HFFc6 (cell line): ENCODE measurements around the gene SEC11C. TPM values are rescaled to one million over a fixed set of nuclear protein-coding genes. Genes with fewer than 3 reads are reported as not detected.
A peak's percentile ranks its signal among the peaks of the same experiment; 100 is the strongest.

Source experiments
- DNase-seq: peaks from one replicate; pipeline ENCODE4 v3.0.0-alpha.2; 2018
- H3K27ac Mint-ChIP-seq: 2 replicates; pipeline ENCODE4 v1.8.0; 2020; ENCODE audit warnings: mild to moderate bottlenecking, mixed read lengths
- H3K27me3 Mint-ChIP-seq: 2 replicates; pipeline ENCODE4 v1.8.0; 2021; ENCODE audit warnings: mild to moderate bottlenecking, moderate library complexity, mixed read lengths; ENCODE audit not compliant: insufficient read depth
- H3K36me3 Mint-ChIP-seq: 2 replicates; pipeline ENCODE4 v1.8.0; 2021; ENCODE audit warnings: low read depth, mixed read lengths
- H3K4me1 Mint-ChIP-seq: 2 replicates; pipeline ENCODE4 v1.8.0; 2020; ENCODE audit warnings: low read depth, mixed read lengths
- H3K4me3 Mint-ChIP-seq: 2 replicates; pipeline ENCODE4 v1.8.0; 2020; ENCODE audit warnings: mild to moderate bottlenecking, moderate library complexity, mixed read lengths
- H3K9me3 Mint-ChIP-seq: 2 replicates; pipeline ENCODE4 v1.8.0; 2020; ENCODE audit warnings: mild to moderate bottlenecking, mixed read lengths
- CTCF ChIP-seq: fragments of 200-600 bp; sonication (generic); IDR thresholded peaks from 2 replicates; pipeline ENCODE4 v1.5.0; 2021; ENCODE audit warnings: antibody characterized with exemption, mild to moderate bottlenecking
- total RNA-seq, 6 experiments: library from RNA; stranded (reverse); fragmentation: NEBNext Ultra II Directional; extraction: Animal tissue kit (Norgen Biotek cat#: 25700); gene quantifications; 2 replicates in 1 of 6; 3 replicates in 5 of 6; pipeline ENCODE4 v1.2.3, GENCODE V29; 2021

SEC11C gene
- total RNA-seq, 6 experiments from 2014 or later, result 39.5 to 59.8 (median 50.8) TPM

- H3K36me3 Mint-ChIP-seq, result no peaks in the 10 kb centered on the region
- no peaks in the 10 kb centered on the region for H3K9me3 Mint-ChIP-seq
- H3K27me3 Mint-ChIP-seq, result peaks cover 35% of the 10 kb centered on the region
- H3K27ac Mint-ChIP-seq, result no peak overlapping the region
- no peak for DNase-seq
- TF ChIP-seq CTCF, result no peak
- no peak overlapping the region for H3K4me3 Mint-ChIP-seq
- peaks cover 5% of the 10 kb centered on the region; the same call in 1 of the 2 replicates for H3K4me1 Mint-ChIP-seq
These were observed 58.0 kb downstream of the SEC11C start for GRCh38 chr18:59197636-59198035.

GRCh38 chr18:59198215-59198614 is 58.5 kb downstream of the SEC11C start:
- Mint-ChIP-seq H3K9me3 (no peaks in the 10 kb centered on the region), H3K4me3 (no peak overlapping the region), H3K4me1 (peaks cover 5% of the 10 kb centered on the region; the same call in 1 of the 2 replicates), H3K36me3 (no peaks in the 10 kb centered on the region), H3K27me3 (peaks cover 35% of the 10 kb centered on the region), H3K27ac (no peak overlapping the region)
- TF ChIP-seq CTCF, result no peak
- no peak for DNase-seq

GRCh38 chr18:59200787-59201186 is 61.1 kb downstream of the SEC11C start:
- peak; percentile 69 for TF ChIP-seq CTCF
- Mint-ChIP-seq H3K9me3 (no peaks in the 10 kb centered on the region), H3K4me1 (peaks cover 5% of the 10 kb centered on the region; the same call in 1 of the 2 replicates), H3K36me3 (no peaks in the 10 kb centered on the region), H3K27ac (no peak overlapping the region), H3K27me3 (peaks cover 32% of the 10 kb centered on the region), H3K4me3 (no peak overlapping the region)
- DNase-seq, result peak; percentile 32

DNA sequence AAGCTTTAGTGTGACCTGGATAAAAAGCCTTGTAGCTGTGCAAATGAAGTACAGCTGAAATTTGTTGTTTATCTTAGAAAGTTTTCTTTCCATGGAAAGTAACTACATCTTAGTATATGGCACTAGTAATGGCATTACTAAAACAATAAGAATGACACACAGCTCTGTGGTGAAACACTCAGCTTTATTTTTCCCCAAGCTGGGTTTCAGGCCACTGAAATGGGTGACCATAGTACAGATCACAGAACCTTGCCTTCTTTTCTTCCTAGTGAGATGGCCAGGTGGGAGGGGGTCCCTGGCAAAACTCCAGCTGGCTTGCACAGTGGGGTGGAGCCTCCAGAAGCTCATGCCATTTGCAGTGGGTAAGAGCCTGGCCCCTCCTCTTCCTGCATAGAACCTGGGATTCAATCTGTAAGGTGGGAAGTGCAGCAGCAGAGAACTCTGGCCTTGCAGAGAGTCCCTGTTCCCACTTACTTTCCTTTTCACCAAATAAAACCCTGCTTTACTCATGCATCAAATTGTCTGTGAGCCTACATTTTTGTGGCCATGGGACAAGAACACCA is 62.7 kb downstream of the SEC11C start:
- no peak for TF ChIP-seq CTCF
- H3K4me1 Mint-ChIP-seq, result peaks cover 5% of the 10 kb centered on the region; the same call in 1 of the 2 replicates
- no peak overlapping the region for H3K4me3 Mint-ChIP-seq
- H3K36me3 Mint-ChIP-seq, result no peaks in the 10 kb centered on the region
- H3K27ac Mint-ChIP-seq, result no peak overlapping the region
- H3K27me3 Mint-ChIP-seq, result peaks cover 32% of the 10 kb centered on the region
- peak; percentile 7 for DNase-seq
- no peaks in the 10 kb centered on the region for H3K9me3 Mint-ChIP-seq

- peaks cover 2% of the 10 kb centered on the region; the same call in 1 of the 2 replicates for H3K4me1 Mint-ChIP-seq
- no peak for TF ChIP-seq CTCF
- peaks cover 35% of the 10 kb centered on the region for H3K27me3 Mint-ChIP-seq
- no peak overlapping the region for H3K4me3 Mint-ChIP-seq
- H3K36me3 Mint-ChIP-seq, result no peaks in the 10 kb centered on the region
- no peaks in the 10 kb centered on the region for H3K9me3 Mint-ChIP-seq
- no peak for DNase-seq
- no peak overlapping the region for H3K27ac Mint-ChIP-seq
These were observed 67.8 kb downstream of the SEC11C start for GRCh38 chr18:59207506-59207905.

Other genes with a start within 250 kb of the SEC11C start
- gene GRP, start 80.3 kb downstream of the SEC11C start, total RNA-seq, result not detected
- not detected for gene RAX, start 133.6 kb downstream of the SEC11C start, total RNA-seq
- not detected for gene CPLX4, start 178.8 kb downstream of the SEC11C start, total RNA-seq
- gene LMAN1, start 219.4 kb downstream of the SEC11C start, total RNA-seq, result 100 to 1,000 TPM; 128 to 159 (median 149) TPM